Panc1 (cell line): Measurements from ENCODE around the gene ULK3. TPM values are rescaled to one million over a fixed set of nuclear protein-coding genes. Genes with fewer than 3 reads are reported as not detected.

Experiments used
- ATAC-seq: fragments of 200-7000 bp; cut with Tn5 transposase; 2 replicates; pipeline ENCODE4 v1.9.1; 2020; ENCODE audit warnings: mild to moderate bottlenecking, moderate library complexity
- BruUV-seq: library from RNA; stranded (reverse); fragments of 400-500 nt; replicated peaks from 2 replicates; lab custom pipeline; 2021; lab: Mats Ljungman, UMichigan
- CTCF ChIA-PET: fragments of 300-600 bp; sonication (Branson Sonifier 250); formaldehyde crosslinking; loops from one replicate; lab custom pipeline; 2022; ENCODE audit warnings: antibody characterized with exemption; lab: Charles Lee
- POLR2A ChIA-PET: fragments of 300-600 bp; sonication (Branson Sonifier 250); formaldehyde crosslinking; loops from one replicate; lab custom pipeline; 2022; ENCODE audit warnings: antibody characterized with exemption; lab: Charles Lee
- DNase-seq: peaks from one replicate; pipeline ENCODE4 v3.0.0-alpha.2; 2010; ENCODE audit warnings: low read depth, low spot score
- H3K27ac ChIP-seq: 2 replicates; pipeline ENCODE4 v1.5.1; 2011; ENCODE audit warnings: mild to moderate bottlenecking, low read length, inconsistent platforms
- H3K27me3 ChIP-seq: fragments of 200-500 bp; sonication (Bioruptor generic); 2 replicates; pipeline ENCODE4 v1.6.0; 2014; ENCODE audit warnings: low read length, inconsistent platforms; ENCODE audit not compliant: control insufficient read depth, insufficient read depth
- H3K36me3 ChIP-seq: fragments of 200-500 bp; sonication (Bioruptor generic); 2 replicates; pipeline ENCODE4 v1.5.1; 2014; ENCODE audit warnings: inconsistent platforms, mild to moderate bottlenecking, low read length, moderate library complexity; ENCODE audit not compliant: control insufficient read depth, insufficient read depth
- H3K4me1 ChIP-seq: 2 replicates; pipeline ENCODE4 v1.5.1; 2011; ENCODE audit warnings: inconsistent platforms, mild to moderate bottlenecking, low read length, moderate library complexity; ENCODE audit not compliant: control insufficient read depth, insufficient read depth
- H3K4me3 ChIP-seq, 2 experiments: 2 replicates each; pipeline ENCODE4 v1.5.1; 2011 to 2012; ENCODE audit warnings: low read depth in 2 of 2, low read length in 2 of 2, mild to moderate bottlenecking in 2 of 2, inconsistent platforms in 1 of 2, moderate library complexity in 1 of 2
- H3K9me3 ChIP-seq: fragments of 200-500 bp; sonication (Bioruptor generic); 2 replicates; pipeline ENCODE4 v1.5.1; 2014; ENCODE audit warnings: low read depth, mild to moderate bottlenecking, inconsistent platforms, low read length, moderate library complexity; ENCODE audit not compliant: control insufficient read depth, insufficient read depth
- POLR2AphosphoS5 ChIP-seq: IDR thresholded peaks from 2 replicates; pipeline ENCODE4 v1.6.1; 2012; ENCODE audit warnings: mild to moderate bottlenecking, low read depth, low read length, moderate library complexity
- SIN3A ChIP-seq: IDR thresholded peaks from 2 replicates; pipeline ENCODE4 v1.6.1; 2012; ENCODE audit warnings: low read depth, mild to moderate bottlenecking, low read length, moderate library complexity, borderline replicate concordance; ENCODE audit not compliant: insufficient read depth
- TCF7L2 ChIP-seq: IDR thresholded peaks from 2 replicates; pipeline ENCODE4 v1.6.1; 2011; ENCODE audit warnings: mild to moderate bottlenecking, low read depth, low read length, inconsistent platforms
- in situ Hi-C: cut with HindIII; loops from 2 replicates; pipeline ENCODE4 v1.10.0; 2016; ENCODE audit warnings: low sequenced_read_pairs, low pct_unique_long_range_greater_than_20kb
- intact Hi-C: fragments of 100-400 bp; cut with micrococcal nuclease; formaldehyde crosslinking; loops from one replicate; pipeline ENCODE4 v1.10.0; 2022; ENCODE audit not compliant: unreplicated experiment
- microRNA-seq: library from miRNA; unstranded; fragments of <30 nt; microRNA quantifications from one replicate; pipeline ENCODE4 v1.1.0, GENCODE V29; 2020; ENCODE audit not compliant: unreplicated experiment
- total RNA-seq: library from RNA; stranded (reverse); gene quantifications from one replicate; pipeline ENCODE4 v1.2.1, GENCODE V29; 2021; ENCODE audit not compliant: unreplicated experiment
- TF ChIP-seq, protein P1 (sequence below): fragments of 450-650 bp; IDR thresholded peaks from 2 replicates; pipeline ENCODE4 v1.5.1; 2017; ENCODE audit warnings: mild to moderate bottlenecking

Gene ULK3
- total RNA-seq, 1 experiment from 2014 or later, result 73.3 TPM

DNA sequence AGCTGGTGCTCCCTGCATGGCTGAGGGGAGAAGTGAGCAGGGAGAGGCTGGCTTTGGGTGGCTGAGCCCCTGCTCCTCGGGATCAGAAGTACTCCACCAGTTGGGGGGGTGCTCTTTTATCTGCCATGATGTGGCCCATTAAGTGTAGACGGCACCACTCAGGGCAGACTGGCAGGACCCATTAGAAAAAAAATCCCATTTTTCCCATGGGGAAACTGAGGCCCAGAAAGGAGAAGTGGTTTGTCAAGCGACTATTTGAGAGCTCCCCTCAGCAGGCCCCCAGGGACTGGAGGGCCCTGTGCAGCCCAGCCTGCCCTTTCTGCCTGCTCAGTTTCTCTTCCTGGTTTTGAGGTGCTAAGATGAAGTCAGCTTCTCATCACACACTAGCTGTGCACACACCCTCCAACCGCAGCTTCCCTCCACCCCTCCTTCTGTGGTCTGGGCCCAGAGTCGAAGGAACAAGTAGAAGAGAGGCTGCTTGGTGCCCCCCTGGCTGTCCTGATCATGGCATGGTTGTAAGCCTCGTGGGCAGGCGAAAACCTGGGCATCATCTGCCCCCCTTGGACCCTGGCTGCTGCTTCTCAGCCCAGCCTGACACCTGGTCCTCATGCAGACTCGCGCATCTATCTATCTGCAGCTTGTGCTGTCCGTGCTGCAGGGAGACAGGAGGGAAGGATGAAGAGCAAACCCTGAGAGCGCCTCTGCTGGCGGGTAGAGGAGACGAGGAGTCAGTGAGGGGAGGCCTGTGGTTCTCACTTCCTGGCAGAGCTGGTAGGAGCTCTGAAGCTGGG is 55.5 kb downstream of the ULK3 start:
- ChIA-PET POLR2A (interaction anchor here (0.6 kb wide), 1 partner anchor 92 kb away, joined by 11 read pairs; no protein-coding TSS in a partner anchor), CTCF (interaction anchor here (0.5 to 1.8 kb wide), 7 partner anchors 9 to 1057 kb away, joined by 3 to 14 read pairs (median 4); no protein-coding TSS in a partner anchor)
- DNase-seq (peak; percentile 24), ATAC-seq (peak; percentile 87)
- intact Hi-C loops (no loop called here), in situ Hi-C loops (no loop called here)
- no TSS peak for BruUV-seq
- Histone ChIP-seq H3K27ac (no peak overlapping the region), H3K36me3 (peaks cover 3% of the 10 kb centered on the region; the same call in 1 of the 2 replicates), H3K4me1 (peaks cover 60% of the 10 kb centered on the region), H3K4me3 (no peak overlapping the region), H3K9me3 (no peaks in the 10 kb centered on the region), H3K27me3 (no peaks in the 10 kb centered on the region)
- no peak for TF ChIP-seq SIN3A
- TF ChIP-seq, protein P1, sequence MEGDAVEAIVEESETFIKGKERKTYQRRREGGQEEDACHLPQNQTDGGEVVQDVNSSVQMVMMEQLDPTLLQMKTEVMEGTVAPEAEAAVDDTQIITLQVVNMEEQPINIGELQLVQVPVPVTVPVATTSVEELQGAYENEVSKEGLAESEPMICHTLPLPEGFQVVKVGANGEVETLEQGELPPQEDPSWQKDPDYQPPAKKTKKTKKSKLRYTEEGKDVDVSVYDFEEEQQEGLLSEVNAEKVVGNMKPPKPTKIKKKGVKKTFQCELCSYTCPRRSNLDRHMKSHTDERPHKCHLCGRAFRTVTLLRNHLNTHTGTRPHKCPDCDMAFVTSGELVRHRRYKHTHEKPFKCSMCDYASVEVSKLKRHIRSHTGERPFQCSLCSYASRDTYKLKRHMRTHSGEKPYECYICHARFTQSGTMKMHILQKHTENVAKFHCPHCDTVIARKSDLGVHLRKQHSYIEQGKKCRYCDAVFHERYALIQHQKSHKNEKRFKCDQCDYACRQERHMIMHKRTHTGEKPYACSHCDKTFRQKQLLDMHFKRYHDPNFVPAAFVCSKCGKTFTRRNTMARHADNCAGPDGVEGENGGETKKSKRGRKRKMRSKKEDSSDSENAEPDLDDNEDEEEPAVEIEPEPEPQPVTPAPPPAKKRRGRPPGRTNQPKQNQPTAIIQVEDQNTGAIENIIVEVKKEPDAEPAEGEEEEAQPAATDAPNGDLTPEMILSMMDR, result peak; percentile 87

DNA sequence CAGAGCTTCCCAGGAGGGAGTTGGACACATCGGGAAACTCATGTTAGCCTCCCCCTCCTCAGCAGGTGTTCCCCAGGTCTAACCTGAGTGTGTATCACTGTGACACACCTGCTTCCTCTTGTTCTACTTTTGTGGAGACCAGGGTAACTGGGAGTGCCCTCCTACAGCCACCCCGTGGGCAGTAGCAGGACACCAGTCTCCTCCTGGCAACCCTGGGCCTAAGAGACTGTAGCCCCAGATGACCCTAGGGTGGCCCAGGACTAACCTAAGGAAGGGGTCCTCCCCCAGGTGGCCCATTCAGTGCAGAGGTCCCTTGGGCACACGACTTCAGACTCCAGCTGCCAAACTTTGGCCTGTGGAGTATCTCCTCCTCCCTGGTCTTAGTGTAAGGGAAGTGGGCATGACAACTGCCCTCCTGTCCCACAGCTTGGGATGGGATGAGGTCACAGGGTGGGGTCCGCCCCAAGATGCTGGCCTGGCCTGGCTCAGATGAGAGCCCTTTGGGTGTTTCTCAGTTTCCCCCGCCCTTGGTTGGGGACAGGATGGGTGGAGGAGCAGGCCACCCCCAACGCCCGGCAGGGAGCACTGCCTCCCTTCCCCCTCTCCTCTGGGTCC is 56.3 kb downstream of the ULK3 start:
- Histone ChIP-seq H3K36me3 (peaks cover 3% of the 10 kb centered on the region; the same call in 1 of the 2 replicates), H3K9me3 (no peaks in the 10 kb centered on the region), H3K27ac (no peak overlapping the region), H3K4me1 (peaks cover 59% of the 10 kb centered on the region), H3K4me3 (no peak overlapping the region), H3K27me3 (no peaks in the 10 kb centered on the region)
- intact Hi-C loops (no loop called here), in situ Hi-C loops (no loop called here)
- no TSS peak for BruUV-seq
- CTCF ChIA-PET, result interaction anchor here (0.9 to 1.8 kb wide), 4 partner anchors 9 to 115 kb away, joined by 4 to 14 read pairs (median 7); no protein-coding TSS in a partner anchor
- TF ChIP-seq, protein P1, result no peak
- TF ChIP-seq TCF7L2 (no peak), POLR2AphosphoS5 (no peak)
- no peak for DNase-seq
- POLR2A ChIA-PET, result interaction anchor here (0.6 kb wide), 1 partner anchor 257 kb away, joined by 12 read pairs; no protein-coding TSS in a partner anchor
- ATAC-seq, result no peak

Small RNA genes within 50 kb of the gene (microRNA-seq; reads per million reads assigned to microRNA genes)
- gene MIR4513 (not detected), gene MIR6882 (3.5 reads per million, percentile 5 among the genes with 10 or more reads in this experiment)

Other genes with a start within 250 kb of the ULK3 start
- gene CLK3, start 227.3 kb downstream of the ULK3 start, total RNA-seq, result 69.8 TPM
- 45.5 TPM for gene EDC3, start 147.1 kb downstream of the ULK3 start, total RNA-seq
- 0.15 TPM for gene CYP1A1, start 117.6 kb downstream of the ULK3 start, total RNA-seq
- gene CYP1A2, start 94.3 kb downstream of the ULK3 start, total RNA-seq, result not detected
- 81.4 TPM for gene CSK, start 61.1 kb downstream of the ULK3 start, total RNA-seq
- gene LMAN1L, start 30.3 kb downstream of the ULK3 start, total RNA-seq, result not detected
- not detected for gene CPLX3, start 16.5 kb downstream of the ULK3 start, total RNA-seq
- 121 TPM for gene SCAMP2, start 30.2 kb upstream of the ULK3 start, total RNA-seq
- 45.8 TPM for gene MPI, start 46.9 kb upstream of the ULK3 start, total RNA-seq
- gene FAM219B, start 63.7 kb upstream of the ULK3 start, total RNA-seq, result 68.6 TPM
- gene COX5A, start 94.9 kb upstream of the ULK3 start, total RNA-seq, result 353 TPM
- 40.1 TPM for gene RPP25, start 113.6 kb upstream of the ULK3 start, total RNA-seq
- 11.2 TPM for gene SCAMP5, start 152.4 kb upstream of the ULK3 start, total RNA-seq
- gene PPCDC, start 180.4 kb upstream of the ULK3 start, total RNA-seq, result 26.1 TPM